Activated B cell treated with CpG ODN at 0.5 μM for 24 hours (primary cell): ENCODE results near the gene SLCO4A1. TPM values are rescaled to one million over a fixed set of nuclear protein-coding genes. Genes with fewer than 3 reads are reported as not detected.

ENCODE experiments used
- ATAC-seq: fragments of 200-7000 bp; cut with Tn5 transposase; one replicate; pipeline ENCODE4 v1.10.0; 2021; ENCODE audit warnings: low read depth, mild to moderate bottlenecking, moderate library complexity
- CTCF ChIA-PET: fragments of 350-600 bp; sonication (Branson Sonifier 250); formaldehyde crosslinking; loops from one replicate; lab custom pipeline; 2021; ENCODE audit warnings: antibody characterized with exemption; lab: Charles Lee
- POLR2A ChIA-PET: fragments of 350-600 bp; sonication (Branson Sonifier 250); formaldehyde crosslinking; loops from one replicate; lab custom pipeline; 2021; ENCODE audit warnings: antibody characterized with exemption; lab: Charles Lee
- DNase-seq: peaks from one replicate; pipeline ENCODE4 v3.0.0; 2022
- H3K27ac Mint-ChIP-seq: one replicate; pipeline ENCODE4 v1.8.0; 2020; ENCODE audit warnings: mixed read lengths
- H3K27me3 Mint-ChIP-seq: one replicate; pipeline ENCODE4 v1.8.0; 2021; ENCODE audit warnings: mixed read lengths
- H3K36me3 Mint-ChIP-seq: one replicate; pipeline ENCODE4 v1.8.0; 2021; ENCODE audit warnings: low read depth, mixed read lengths
- H3K4me1 Mint-ChIP-seq: one replicate; pipeline ENCODE4 v1.8.0; 2021; ENCODE audit warnings: mixed read lengths
- H3K4me3 Mint-ChIP-seq: one replicate; pipeline ENCODE4 v1.8.0; 2020; ENCODE audit warnings: mild to moderate bottlenecking, mixed read lengths
- H3K9me3 Mint-ChIP-seq: one replicate; pipeline ENCODE4 v1.8.0; 2020; ENCODE audit warnings: mixed read lengths
- CTCF ChIP-seq: fragments of 200-600 bp; IDR thresholded peaks from one replicate; pipeline ENCODE4 v1.8.0; 2022; ENCODE audit warnings: antibody characterized with exemption, mild to moderate bottlenecking
- intact Hi-C: fragments of 100-400 bp; cut with micrococcal nuclease; formaldehyde crosslinking; loops from one replicate; pipeline ENCODE4 v1.15.1; 2024
- total RNA-seq: library from RNA; stranded (reverse); gene quantifications from 2 replicates; pipeline ENCODE4 v1.2.3, GENCODE V29; 2022

SLCO4A1 gene
- total RNA-seq, 1 donor from 2014 or later: 38.9 TPM

DNA sequence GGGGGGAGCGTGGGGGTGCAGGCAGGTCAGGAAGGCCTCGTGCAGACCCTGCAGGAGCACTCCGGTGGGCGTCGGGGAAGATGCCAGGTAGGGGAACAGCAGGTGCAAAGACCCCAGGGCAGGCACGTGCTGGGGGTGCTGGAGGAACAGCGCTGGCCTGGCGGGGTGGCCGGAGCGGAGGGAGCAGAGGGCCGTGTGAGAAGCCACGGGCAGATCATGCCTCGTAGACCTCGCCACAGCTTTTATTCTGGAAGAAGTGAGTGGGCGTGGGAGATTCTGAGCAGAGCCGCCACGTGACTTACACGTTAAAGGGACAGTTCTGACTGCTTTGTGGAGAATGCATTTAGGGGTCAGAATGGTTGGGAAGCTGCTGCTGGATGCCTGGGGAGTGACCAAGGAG lies 75.6 kb downstream of the SLCO4A1 start:
- DNase-seq: no peak
- peaks cover 18% of the 10 kb centered on the region for H3K9me3 Mint-ChIP-seq

DNA sequence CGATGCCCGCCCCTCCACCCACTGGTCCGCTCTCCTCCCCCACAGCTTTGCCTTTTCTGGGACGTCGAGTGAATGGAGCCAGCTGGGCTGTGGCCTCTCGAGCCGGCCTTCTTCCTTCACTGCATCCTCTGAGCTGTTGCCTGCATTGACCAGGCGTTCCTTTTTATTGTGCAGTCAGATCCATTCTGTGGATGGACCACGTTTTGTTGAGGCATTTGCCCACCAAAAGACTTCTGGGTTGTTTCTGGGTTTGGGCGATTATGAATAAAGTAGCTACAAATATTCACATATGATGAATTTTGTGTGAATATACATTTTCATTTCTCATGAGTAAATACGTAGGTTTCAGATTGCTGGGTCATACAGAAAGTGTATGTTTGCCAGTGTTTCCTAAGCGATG lies 76.2 kb downstream of the SLCO4A1 start:
- no peak overlapping the region for H3K4me3 Mint-ChIP-seq
- ATAC-seq: no peak
- no peak for TF ChIP-seq CTCF
- intact Hi-C loops: no loop called here
- H3K36me3 Mint-ChIP-seq: no peaks in the 10 kb centered on the region
- ChIA-PET CTCF (interaction anchor here (0.8 kb wide), 1 partner anchor 12 kb away, joined by 3 read pairs; no protein-coding TSS in a partner anchor), POLR2A (no interaction called here)
- peaks cover 21% of the 10 kb centered on the region for H3K27me3 Mint-ChIP-seq
- H3K9me3 Mint-ChIP-seq: peaks cover 18% of the 10 kb centered on the region
- H3K4me1 Mint-ChIP-seq: no peaks in the 10 kb centered on the region
- DNase-seq: no peak
- H3K27ac Mint-ChIP-seq: no peak overlapping the region

More for the DNA sequence above, 75.6 kb downstream of the SLCO4A1 start:
- ChIA-PET CTCF (no interaction called here), POLR2A (no interaction called here)
- no peaks in the 10 kb centered on the region for H3K36me3 Mint-ChIP-seq
- no peak for ATAC-seq
- H3K27ac Mint-ChIP-seq: no peak overlapping the region
- no peak for TF ChIP-seq CTCF
- peaks cover 20% of the 10 kb centered on the region for H3K27me3 Mint-ChIP-seq
- no peak overlapping the region for H3K4me3 Mint-ChIP-seq
- H3K4me1 Mint-ChIP-seq: no peaks in the 10 kb centered on the region
- intact Hi-C loops: no loop called here

DNA sequence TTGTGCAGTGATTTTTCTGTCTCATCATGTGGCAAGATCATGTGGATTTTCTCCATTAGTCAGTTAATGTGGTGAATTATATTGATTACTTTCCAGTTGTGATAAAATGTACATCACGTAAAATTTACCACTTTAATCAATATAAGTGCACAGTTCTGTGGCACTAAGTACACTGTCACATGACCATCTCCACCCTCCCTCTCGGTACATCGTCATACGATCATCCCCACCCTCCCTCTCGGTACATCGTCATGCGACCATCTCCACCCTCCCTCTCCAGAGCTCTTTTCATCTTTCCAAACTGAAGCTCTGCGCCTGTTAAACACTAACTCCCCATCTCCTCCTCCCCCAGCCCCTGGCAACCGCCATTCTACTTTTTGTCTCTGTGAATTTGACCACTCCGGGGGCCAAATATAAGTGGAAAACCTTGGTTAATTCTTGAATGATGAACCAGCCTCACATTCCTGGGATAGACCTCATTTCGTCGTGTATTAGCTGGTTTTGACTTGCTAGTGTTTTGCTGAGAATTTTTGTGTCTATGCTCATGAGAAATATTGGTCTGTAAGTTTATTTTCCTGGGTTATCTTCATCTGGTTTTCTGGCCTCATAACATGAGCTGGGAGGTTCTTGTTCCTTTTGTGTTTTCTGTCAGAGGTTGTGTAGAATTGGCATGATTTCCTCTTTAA lies 77.1 kb downstream of the SLCO4A1 start:
- DNase-seq: no peak
- ChIA-PET POLR2A (no interaction called here), CTCF (interaction anchor here (0.8 kb wide), 1 partner anchor 13 kb away, joined by 3 read pairs; no protein-coding TSS in a partner anchor)
- intact Hi-C loops: no loop called here
- TF ChIP-seq CTCF: no peak
- Mint-ChIP-seq H3K36me3 (no peaks in the 10 kb centered on the region), H3K27ac (no peak overlapping the region), H3K4me1 (no peaks in the 10 kb centered on the region), H3K9me3 (peaks cover 18% of the 10 kb centered on the region), H3K27me3 (peaks cover 18% of the 10 kb centered on the region), H3K4me3 (no peak overlapping the region)
- no peak for ATAC-seq

Other genes starting within 250 kb of the SLCO4A1 start
- 6.6 and 7.0 TPM in 2 replicates for gene CABLES2, start 235.2 kb upstream of the SLCO4A1 start, total RNA-seq
- gene RBBP8NL, start 215.0 kb upstream of the SLCO4A1 start, total RNA-seq: not detected in 2 replicates
- not detected in 2 replicates for gene GATA5, start 166.5 kb upstream of the SLCO4A1 start, total RNA-seq
- gene NTSR1, start 66.3 kb downstream of the SLCO4A1 start, total RNA-seq: not detected in 2 replicates
- gene MRGBP, start 154.0 kb downstream of the SLCO4A1 start, total RNA-seq: 9.8 and 10.7 TPM in 2 replicates
- gene OGFR, start 162.3 kb downstream of the SLCO4A1 start, total RNA-seq: 74.6 and 78.9 TPM in 2 replicates
- 33.2 and 37.6 TPM in 2 replicates for gene COL9A3, start 174.5 kb downstream of the SLCO4A1 start, total RNA-seq
- 54.5 and 55.6 TPM in 2 replicates for gene TCFL5, start 219.3 kb downstream of the SLCO4A1 start, total RNA-seq